GM12801 (cell line): ENCODE results near the gene ISM1.

ENCODE experiments used
- CTCF ChIP-seq: IDR thresholded peaks from one replicate; pipeline ENCODE4 v1.5.1; 2011; ENCODE audit warnings: control low read depth; ENCODE audit not compliant: insufficient read length; ENCODE audit errors: extremely low read depth

Gene ISM1

GRCh38 chr20:13278812-13279570 lies 57.9 kb downstream of the ISM1 start:
- TF ChIP-seq CTCF = no peak

- no peak for TF ChIP-seq CTCF
Measured at GRCh38 chr20:13280609-13281324, 59.7 kb downstream of the ISM1 start.

GRCh38 chr20:13283869-13284829 lies 63.1 kb downstream of the ISM1 start:
- TF ChIP-seq CTCF = no peak

GRCh38 chr20:13284830-13285229 lies 63.8 kb downstream of the ISM1 start:
- no peak for TF ChIP-seq CTCF

- TF ChIP-seq CTCF = no peak
Measured at GRCh38 chr20:13285408-13285807, 64.3 kb downstream of the ISM1 start.

GRCh38 chr20:13286052-13286451 lies 65.0 kb downstream of the ISM1 start:
- no peak for TF ChIP-seq CTCF

- TF ChIP-seq CTCF = no peak
Measured at GRCh38 chr20:13286607-13287006, 65.5 kb downstream of the ISM1 start.
